Liver (tissue), 9 donors: Measurements from ENCODE around the gene AFAP1L2. TPM values are rescaled to one million over a fixed set of nuclear protein-coding genes. Genes with fewer than 3 reads are reported as not detected.

Experiments
- DNase-seq: peaks from one replicate; pipeline ENCODE4 v3.0.0-alpha.2; 2017; ENCODE audit warnings: low spot score
- H3K27ac ChIP-seq, 2 donors: one replicate each; pipeline ENCODE4 v1.7.0; 2013; ENCODE audit warnings: inconsistent platforms in 2 of 2, low read length in 2 of 2, control low read depth in 1 of 2, low read depth in 1 of 2, mild to moderate bottlenecking in 1 of 2
- H3K27me3 ChIP-seq, 4 donors: one replicate each; pipeline versions ENCODE4 v1.6.1 to v1.7.0; 2013; ENCODE audit warnings: low read length in 3 of 4, inconsistent platforms in 1 of 4, mild to moderate bottlenecking in 1 of 4, moderate library complexity in 1 of 4; ENCODE audit not compliant: control insufficient read depth in 4 of 4, insufficient read depth in 4 of 4
- H3K36me3 ChIP-seq, 4 donors: one replicate each; pipeline versions ENCODE4 v1.6.1 to v1.7.0; 2013; ENCODE audit warnings: low read length in 3 of 4, mild to moderate bottlenecking in 3 of 4, low read depth in 1 of 4, moderate library complexity in 1 of 4; ENCODE audit not compliant: control insufficient read depth in 4 of 4, insufficient read depth in 3 of 4
- H3K4me1 ChIP-seq, 4 donors: one replicate each; pipeline versions ENCODE4 v1.6.1 to v1.7.0; 2013; ENCODE audit warnings: low read length in 3 of 4, mild to moderate bottlenecking in 3 of 4, moderate library complexity in 1 of 4; ENCODE audit not compliant: control insufficient read depth in 4 of 4, insufficient read depth in 4 of 4
- H3K4me3 ChIP-seq, 3 donors: one replicate each; pipeline versions ENCODE4 v1.6.1 to v1.7.0; 2013; ENCODE audit warnings: low read length in 3 of 3, control low read depth in 1 of 3, low read depth in 1 of 3, mild to moderate bottlenecking in 1 of 3
- H3K9ac ChIP-seq, 2 donors: one replicate each; pipeline ENCODE4 v1.7.0; 2013; ENCODE audit warnings: low read length in 2 of 2, mild to moderate bottlenecking in 2 of 2, moderate library complexity in 2 of 2, control low read depth in 1 of 2, low read depth in 1 of 2
- H3K9me3 ChIP-seq, 4 donors: one replicate each; pipeline versions ENCODE4 v1.6.1 to v1.7.0; 2013; ENCODE audit warnings: low read length in 3 of 4; ENCODE audit not compliant: control insufficient read depth in 4 of 4
- ATF3 ChIP-seq: IDR thresholded peaks from 2 replicates; pipeline ENCODE4 v1.6.1; 2016; ENCODE audit warnings: antibody characterized with exemption
- EGR1 ChIP-seq, 2 donors: IDR thresholded peaks; 2 replicates each; pipeline ENCODE4 v1.6.1; 2016 to 2018; ENCODE audit warnings: antibody characterized with exemption in 2 of 2, low read depth in 2 of 2
- FOXA1 ChIP-seq: IDR thresholded peaks from 2 replicates; pipeline ENCODE4 v1.6.1; 2016; ENCODE audit warnings: antibody characterized with exemption
- FOXA2 ChIP-seq: IDR thresholded peaks from 2 replicates; pipeline ENCODE4 v1.6.1; 2016; ENCODE audit warnings: antibody characterized with exemption
- GABPA ChIP-seq, 2 donors: IDR thresholded peaks in 1 of 2; conservative IDR thresholded peaks in 1 of 2; 2 replicates each; pipeline ENCODE4 v1.6.1; 2016; ENCODE audit warnings: antibody characterized with exemption in 2 of 2, mild to moderate bottlenecking in 1 of 2, moderate library complexity in 1 of 2
- HNF4A ChIP-seq, 2 donors: conservative IDR thresholded peaks; 2 replicates each; pipeline ENCODE4 v1.6.1; 2016; ENCODE audit warnings: antibody characterized with exemption in 2 of 2, mild to moderate bottlenecking in 2 of 2
- JUND ChIP-seq, 2 donors: IDR thresholded peaks; 2 replicates each; pipeline ENCODE4 v1.6.1; 2016; ENCODE audit warnings: antibody characterized with exemption in 2 of 2
- NR2F2 ChIP-seq: IDR thresholded peaks from 2 replicates; pipeline ENCODE4 v1.6.1; 2016; ENCODE audit warnings: antibody characterized with exemption
- RXRA ChIP-seq, 2 donors: IDR thresholded peaks; 2 replicates each; pipeline ENCODE4 v1.6.1; 2017 to 2018; ENCODE audit warnings: antibody characterized with exemption in 2 of 2, mild to moderate bottlenecking in 1 of 2
- SP1 ChIP-seq: IDR thresholded peaks from 2 replicates; pipeline ENCODE4 v1.6.1; 2018; ENCODE audit warnings: antibody characterized with exemption, mild to moderate bottlenecking
- TAF1 ChIP-seq: conservative IDR thresholded peaks from 2 replicates; pipeline ENCODE4 v1.6.1; 2016; ENCODE audit warnings: antibody characterized with exemption, mild to moderate bottlenecking
- YY1 ChIP-seq: IDR thresholded peaks from 2 replicates; pipeline ENCODE4 v1.6.1; 2016; ENCODE audit warnings: antibody characterized with exemption, mild to moderate bottlenecking
- ZBTB33 ChIP-seq: IDR thresholded peaks from 2 replicates; pipeline ENCODE4 v1.6.1; 2016; ENCODE audit warnings: antibody characterized with exemption
- WGBS: extraction: QIAGEN DNeasy Blood & Tissue Kit; methylation state at CpG from one replicate; pipeline ENCODE4 v1.1.7; 2013; 5-methylcytosine and 5-hydroxymethylcytosine counted together
- polyA plus RNA-seq, 2 donors: library from polyadenylated mRNA; stranded (reverse) in 1 of 2; unstranded in 1 of 2; fragments of 200-250 nt in 1 of 2; fragments of >200 nt in 1 of 2; fragmentation: Nextera tagmentation in 1 of 2; extraction: Ambion mirVana in 1 of 2; gene quantifications; one replicate each; pipeline versions ENCODE4 v1.2.1 to v1.2.3, GENCODE V29; 2013 to 2015
- total RNA-seq, 2 donors: library from RNA; depleted of rRNA; stranded (reverse); fragments of >200 nt; gene quantifications; one replicate each; pipeline ENCODE4 v1.2.3, GENCODE V29; 2014
- TF ChIP-seq, protein P1 (sequence below): fragments of 150-350 bp; IDR thresholded peaks from 2 replicates; pipeline ENCODE4 v1.5.1; 2017; ENCODE audit warnings: improper control_type of control experiment, low read depth, low read length; ENCODE audit not compliant: missing input control
- donor health status: healthy.
- donor health status: healthy.
- donor health status: healthy.
- donor health status: healthy.
- donor health status: healthy.

The AFAP1L2 gene
- total and polyA plus RNA-seq, 4 donors = 0.53 to 1.8 (median 1.3) TPM

DNA sequence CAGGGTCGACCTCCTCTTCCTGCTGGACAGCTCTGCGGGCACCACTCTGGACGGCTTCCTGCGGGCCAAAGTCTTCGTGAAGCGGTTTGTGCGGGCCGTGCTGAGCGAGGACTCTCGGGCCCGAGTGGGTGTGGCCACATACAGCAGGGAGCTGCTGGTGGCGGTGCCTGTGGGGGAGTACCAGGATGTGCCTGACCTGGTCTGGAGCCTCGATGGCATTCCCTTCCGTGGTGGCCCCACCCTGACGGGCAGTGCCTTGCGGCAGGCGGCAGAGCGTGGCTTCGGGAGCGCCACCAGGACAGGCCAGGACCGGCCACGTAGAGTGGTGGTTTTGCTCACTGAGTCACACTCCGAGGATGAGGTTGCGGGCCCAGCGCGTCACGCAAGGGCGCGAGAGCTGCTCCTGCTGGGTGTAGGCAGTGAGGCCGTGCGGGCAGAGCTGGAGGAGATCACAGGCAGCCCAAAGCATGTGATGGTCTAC is 118.3 kb downstream of the AFAP1L2 start (continued):
- no peak for TF ChIP-seq ZBTB33
- TF ChIP-seq EGR1 (IDR thresholded peaks at IDR 0.05; ENCODE audit: low read depth in 2 of 2) = no peak
- no peak for TF ChIP-seq JUND (IDR thresholded peaks at IDR 0.05)
- no peak for TF ChIP-seq HNF4A (conservative IDR thresholded peaks at IDR 0.05)
- no peak for TF ChIP-seq FOXA1
- TF ChIP-seq SP1 = no peak
- no peak for TF ChIP-seq NR2F2
- no peak for TF ChIP-seq FOXA2
- TF ChIP-seq, protein P1, sequence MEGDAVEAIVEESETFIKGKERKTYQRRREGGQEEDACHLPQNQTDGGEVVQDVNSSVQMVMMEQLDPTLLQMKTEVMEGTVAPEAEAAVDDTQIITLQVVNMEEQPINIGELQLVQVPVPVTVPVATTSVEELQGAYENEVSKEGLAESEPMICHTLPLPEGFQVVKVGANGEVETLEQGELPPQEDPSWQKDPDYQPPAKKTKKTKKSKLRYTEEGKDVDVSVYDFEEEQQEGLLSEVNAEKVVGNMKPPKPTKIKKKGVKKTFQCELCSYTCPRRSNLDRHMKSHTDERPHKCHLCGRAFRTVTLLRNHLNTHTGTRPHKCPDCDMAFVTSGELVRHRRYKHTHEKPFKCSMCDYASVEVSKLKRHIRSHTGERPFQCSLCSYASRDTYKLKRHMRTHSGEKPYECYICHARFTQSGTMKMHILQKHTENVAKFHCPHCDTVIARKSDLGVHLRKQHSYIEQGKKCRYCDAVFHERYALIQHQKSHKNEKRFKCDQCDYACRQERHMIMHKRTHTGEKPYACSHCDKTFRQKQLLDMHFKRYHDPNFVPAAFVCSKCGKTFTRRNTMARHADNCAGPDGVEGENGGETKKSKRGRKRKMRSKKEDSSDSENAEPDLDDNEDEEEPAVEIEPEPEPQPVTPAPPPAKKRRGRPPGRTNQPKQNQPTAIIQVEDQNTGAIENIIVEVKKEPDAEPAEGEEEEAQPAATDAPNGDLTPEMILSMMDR = no peak

GRCh38 chr10:114284346-114285071 is 119.8 kb downstream of the AFAP1L2 start:
- DNase-seq = no peak
- WGBS = 85% methylated on average over 13 of the region's 13 CpGs

More at GRCh38 chr10:114284346-114285071, 119.8 kb downstream of the AFAP1L2 start:
- Histone ChIP-seq H3K27ac (no peak overlapping the region), H3K36me3 (no peaks in the 10 kb centered on the region), H3K27me3 (no peaks in the 10 kb centered on the region), H3K4me1 (no peaks in the 10 kb centered on the region), H3K4me3 (no peak overlapping the region), H3K9me3 (no peaks in the 10 kb centered on the region), H3K9ac (no peak overlapping the region)
- TF ChIP-seq SP1 (no peak), GABPA (IDR thresholded peaks at IDR 0.05 in 1 of 2, conservative IDR thresholded peaks at IDR 0.05 in 1 of 2) (no peak), TAF1 (no peak), FOXA1 (no peak), ZBTB33 (no peak), FOXA2 (no peak), YY1 (no peak), JUND (IDR thresholded peaks at IDR 0.05) (no peak), RXRA (IDR thresholded peaks at IDR 0.05) (no peak), ATF3 (no peak)
